SU-DHL-6 (cell line): ENCODE results near the gene DPAGT1.

Experiments used
- H2AFZ ChIP-seq: fragments of 200-600 bp; sonication (generic); 2 replicates; pipeline ENCODE4 v1.6.1; 2014; ENCODE audit warnings: low read depth, mild to moderate bottlenecking, moderate library complexity, mixed read lengths, antibody characterized with exemption, low read length; ENCODE audit not compliant: severe bottlenecking
- H3F3A ChIP-seq: fragments of 200-600 bp; shearing (Covaris generic); 2 replicates; pipeline ENCODE4 v1.6.0; 2016; ENCODE audit warnings: antibody characterized with exemption, mild to moderate bottlenecking; ENCODE audit not compliant: insufficient read depth
- H3K27ac ChIP-seq: fragments of 200-600 bp; sonication (generic); 2 replicates; pipeline ENCODE4 v1.5.1; 2016; ENCODE audit warnings: low read depth, mild to moderate bottlenecking, low read length, moderate library complexity, mixed read lengths
- H3K27me3 ChIP-seq: fragments of 200-600 bp; sonication (generic), shearing (Covaris generic); 2 replicates; pipeline ENCODE4 v1.6.0; 2014; ENCODE audit warnings: mild to moderate bottlenecking, low read length
- H3K36me3 ChIP-seq: fragments of 200-600 bp; sonication (generic); 2 replicates; pipeline ENCODE4 v1.6.1; 2014; ENCODE audit warnings: mild to moderate bottlenecking, low read length, mixed read lengths
- H3K4me2 ChIP-seq: fragments of 300-600, 200-600 bp; shearing (Covaris generic), sonication (generic); 2 replicates; pipeline ENCODE4 v1.6.0; 2014; ENCODE audit warnings: low read length, low read depth, mild to moderate bottlenecking; ENCODE audit not compliant: poor library complexity, severe bottlenecking
- H3K4me3 ChIP-seq: fragments of 200-600 bp; sonication (generic); 2 replicates; pipeline ENCODE4 v1.5.1; 2014; ENCODE audit warnings: antibody characterized with exemption, low read length, mild to moderate bottlenecking, mixed read lengths; ENCODE audit not compliant: insufficient read depth, poor library complexity, severe bottlenecking
- H3K79me2 ChIP-seq: fragments of 200-600 bp; sonication (generic); 2 replicates; pipeline ENCODE4 v1.6.1; 2014; ENCODE audit warnings: mild to moderate bottlenecking, low read length, moderate library complexity; ENCODE audit not compliant: insufficient read depth
- H3K9ac ChIP-seq: fragments of 200-600 bp; sonication (generic); 2 replicates; pipeline ENCODE4 v1.7.0; 2014; ENCODE audit warnings: mild to moderate bottlenecking, low read length
- H3K9me2 ChIP-seq: fragments of 200-600 bp; sonication (generic); replicated peaks from 2 replicates; pipeline ENCODE4 v1.6.1; 2014; ENCODE audit warnings: low read length; ENCODE audit not compliant: insufficient read depth
- H3K9me3 ChIP-seq: fragments of 200-600 bp; sonication (generic); 2 replicates; pipeline ENCODE4 v1.6.1; 2014; ENCODE audit warnings: low read length, mixed read lengths; ENCODE audit not compliant: insufficient read depth
- H4K20me1 ChIP-seq: fragments of 200-600 bp; sonication (generic); 2 replicates; pipeline ENCODE4 v1.6.1; 2014; ENCODE audit warnings: low read depth, mild to moderate bottlenecking, antibody characterized with exemption, low read length, moderate library complexity, mixed read lengths
- CTCF ChIP-seq: fragments of 200-600 bp; sonication (generic); IDR thresholded peaks from one replicate; pipeline ENCODE4 v1.5.1; 2017; ENCODE audit warnings: antibody characterized with exemption, mild to moderate bottlenecking, low read length, moderate library complexity; ENCODE audit not compliant: insufficient read depth, poor library complexity, severe bottlenecking
- EZH2phosphoT487 ChIP-seq: fragments of 200-600 bp; sonication (generic), shearing (Covaris generic); conservative IDR thresholded peaks from 2 replicates; pipeline ENCODE4 v1.6.1; 2018; ENCODE audit warnings: mild to moderate bottlenecking, antibody characterized with exemption, low read length, moderate library complexity, mixed read lengths

DPAGT1 gene

GRCh38 chr11:119110439-119110838, 8.8 kb upstream of the DPAGT1 start:
- H2AFZ ChIP-seq: no peak overlapping the region
- peaks cover 23% of the 10 kb centered on the region for H3K79me2 ChIP-seq
- no peak overlapping the region for H3K4me2 ChIP-seq
- no peaks in the 10 kb centered on the region for H3K9me2 ChIP-seq
- H4K20me1 ChIP-seq: no peaks in the 10 kb centered on the region
- no peaks in the 10 kb centered on the region for H3F3A ChIP-seq
- H3K36me3 ChIP-seq: no peaks in the 10 kb centered on the region
- no peak overlapping the region for H3K27ac ChIP-seq
- H3K9ac ChIP-seq: no peak overlapping the region
- H3K4me3 ChIP-seq: no peak overlapping the region
- H3K27me3 ChIP-seq: no peaks in the 10 kb centered on the region
- TF ChIP-seq CTCF (no peak), EZH2phosphoT487 (no peak)
- no peaks in the 10 kb centered on the region for H3K9me3 ChIP-seq

DNA sequence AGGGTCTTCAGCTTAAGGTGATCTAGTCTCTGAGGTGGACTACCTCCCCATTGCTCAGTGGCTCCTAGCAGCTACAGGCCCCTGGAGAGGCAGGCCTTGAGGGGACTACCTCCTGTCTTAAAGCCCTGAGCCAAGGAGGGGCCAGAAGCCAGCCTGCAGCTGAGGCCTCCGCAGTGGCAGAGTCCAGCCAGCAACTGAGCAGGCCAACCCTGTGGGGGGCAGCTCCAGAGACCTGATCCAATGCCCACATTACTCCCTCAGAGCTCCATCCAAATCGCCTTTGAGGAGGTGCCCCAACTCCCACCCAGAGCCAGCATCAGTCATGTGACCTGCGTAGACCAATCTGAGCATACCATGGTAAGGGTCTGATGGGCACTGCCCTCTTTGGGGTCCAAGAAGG, 8.2 kb upstream of the DPAGT1 start:
- Histone ChIP-seq H3K36me3 (no peaks in the 10 kb centered on the region), H3K27ac (no peak overlapping the region), H2AFZ (no peak overlapping the region), H3K9me3 (no peaks in the 10 kb centered on the region), H3K79me2 (peaks cover 23% of the 10 kb centered on the region), H3K4me2 (no peak overlapping the region), H3F3A (no peaks in the 10 kb centered on the region), H3K27me3 (no peaks in the 10 kb centered on the region), H3K9ac (no peak overlapping the region), H3K4me3 (no peak overlapping the region), H4K20me1 (no peaks in the 10 kb centered on the region), H3K9me2 (no peaks in the 10 kb centered on the region)
- TF ChIP-seq EZH2phosphoT487: no peak

- Histone ChIP-seq H3K9me2 (no peaks in the 10 kb centered on the region), H3K79me2 (peaks cover 23% of the 10 kb centered on the region), H3F3A (peaks cover 5% of the 10 kb centered on the region), H3K9ac (peak overlapping the region; percentile 92), H3K9me3 (no peaks in the 10 kb centered on the region), H3K4me3 (peak overlapping the region; percentile 94), H3K27ac (no peak overlapping the region; the same call in 1 of the 2 replicates), H2AFZ (no peak overlapping the region), H3K4me2 (peak overlapping the region; percentile 93), H3K36me3 (no peaks in the 10 kb centered on the region), H4K20me1 (no peaks in the 10 kb centered on the region), H3K27me3 (no peaks in the 10 kb centered on the region)
- TF ChIP-seq CTCF (no peak), EZH2phosphoT487 (no peak)
Measured at GRCh38 chr11:119108857-119109221, 7.2 kb upstream of the DPAGT1 start.

DNA sequence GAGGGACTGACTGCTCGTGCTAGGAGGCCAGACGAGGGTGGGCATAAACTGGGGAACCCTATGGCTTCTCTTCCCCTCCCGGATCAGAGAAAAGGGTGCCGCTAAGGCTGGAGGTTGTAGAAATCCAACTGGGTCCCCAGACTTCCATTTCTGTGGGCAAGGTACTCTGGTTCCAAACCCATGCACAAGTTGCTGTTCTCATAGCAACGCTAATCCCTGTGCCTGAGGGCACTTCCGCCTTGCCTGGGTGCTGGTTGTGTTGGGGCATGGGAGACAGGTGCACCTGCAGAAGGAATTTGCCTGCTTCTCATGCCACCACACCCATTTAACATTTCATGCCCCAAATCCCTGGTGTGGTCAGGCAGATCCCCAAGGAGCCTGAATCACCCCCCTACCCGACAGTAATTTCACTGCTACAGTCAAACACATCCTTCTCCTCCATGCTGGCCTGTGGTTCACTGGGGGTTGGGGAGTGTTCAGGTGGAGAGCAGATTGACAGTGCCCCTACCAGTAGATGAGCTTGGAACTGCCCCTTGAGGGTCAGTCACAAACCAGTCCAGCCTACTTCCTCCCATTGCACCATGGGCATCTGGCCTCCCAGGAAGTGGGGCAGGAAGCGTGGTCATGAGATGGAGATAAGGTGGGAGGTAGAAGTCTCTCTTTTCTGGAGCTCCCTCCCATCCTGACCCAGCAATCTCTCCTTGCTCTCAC, 6.6 kb upstream of the DPAGT1 start:
- Histone ChIP-seq H3K27ac (peak overlapping the region; percentile 36), H2AFZ (peak overlapping the region; percentile 2), H3K79me2 (peaks cover 23% of the 10 kb centered on the region)

More for the DNA sequence above, 6.6 kb upstream of the DPAGT1 start:
- no peak for TF ChIP-seq EZH2phosphoT487
- no peak for TF ChIP-seq CTCF
- Histone ChIP-seq H3K27me3 (no peaks in the 10 kb centered on the region), H3F3A (peaks cover 8% of the 10 kb centered on the region), H3K36me3 (no peaks in the 10 kb centered on the region), H4K20me1 (no peaks in the 10 kb centered on the region), H3K9me2 (no peaks in the 10 kb centered on the region), H3K4me3 (peak overlapping the region; percentile 94), H3K9ac (peak overlapping the region; percentile 92), H3K4me2 (peak overlapping the region; percentile 93), H3K9me3 (no peaks in the 10 kb centered on the region)
